Activated naive CD8-positive, alpha-beta T cell treated with anti-CD3 and anti-CD28 coated beads, Interleukin-2, amount 10 ng/mL, durations not matched to agents 7 days and 5 days (primary cell): ENCODE results near the gene COL13A1. TPM values are rescaled to one million over a fixed set of nuclear protein-coding genes. Genes with fewer than 3 reads are reported as not detected.

Source experiments
- ATAC-seq: fragments of 150-1000 bp; cut with Tn5 transposase; one replicate; pipeline ENCODE4 v1.10.0; 2021; ENCODE audit warnings: low read depth, moderate library complexity
- POLR2A ChIA-PET: fragments of 350-600 bp; sonication (Branson Sonifier 250); formaldehyde crosslinking; loops from one replicate; lab custom pipeline; 2021; ENCODE audit warnings: antibody characterized with exemption; lab: Charles Lee
- DNase-seq: peaks from one replicate; pipeline ENCODE4 v3.0.0; 2021
- H3K27ac Mint-ChIP-seq: one replicate; pipeline ENCODE4 v1.8.0; 2022; ENCODE audit warnings: mild to moderate bottlenecking, mixed read lengths
- H3K27me3 Mint-ChIP-seq: one replicate; pipeline ENCODE4 v1.8.0; 2022; ENCODE audit warnings: mild to moderate bottlenecking, moderate library complexity, mixed read lengths
- H3K36me3 Mint-ChIP-seq: one replicate; pipeline ENCODE4 v1.8.0; 2021; ENCODE audit warnings: mild to moderate bottlenecking, mixed read lengths
- H3K4me1 Mint-ChIP-seq: one replicate; pipeline ENCODE4 v1.8.0; 2021; ENCODE audit warnings: mixed read lengths
- H3K4me3 Mint-ChIP-seq: one replicate; pipeline ENCODE4 v1.8.0; 2022; ENCODE audit warnings: mild to moderate bottlenecking, moderate library complexity, mixed read lengths
- H3K9me3 Mint-ChIP-seq: one replicate; pipeline ENCODE4 v1.8.0; 2021; ENCODE audit warnings: mixed read lengths
- total RNA-seq, 2 experiments: library from RNA; stranded (reverse); gene quantifications; one replicate each; pipeline ENCODE4 v1.2.3, GENCODE V29; 2021

The COL13A1 gene
- total RNA-seq, 2 experiments from 2014 or later: not detected

- H3K9me3 Mint-ChIP-seq: peaks cover 8% of the 10 kb centered on the region
- H3K27me3 Mint-ChIP-seq: peaks cover 5% of the 10 kb centered on the region
- peaks cover 4% of the 10 kb centered on the region for H3K36me3 Mint-ChIP-seq
- POLR2A ChIA-PET: interaction anchor here (0.9 kb wide), 1 partner anchor 21 kb away, joined by 4 read pairs; no protein-coding TSS in a partner anchor
- peaks cover 20% of the 10 kb centered on the region for H3K4me1 Mint-ChIP-seq
- DNase-seq (no peak), ATAC-seq (peak; percentile 35)
- H3K4me3 Mint-ChIP-seq: peak overlapping the region; percentile 8
- H3K27ac Mint-ChIP-seq: peak overlapping the region; percentile 13
Observed at GRCh38 chr10:69817078-69817581, 15.4 kb downstream of the COL13A1 start.

- POLR2A ChIA-PET: no interaction called here
- Mint-ChIP-seq H3K4me3 (no peak overlapping the region), H3K9me3 (peaks cover 8% of the 10 kb centered on the region), H3K4me1 (peaks cover 20% of the 10 kb centered on the region), H3K36me3 (peaks cover 4% of the 10 kb centered on the region), H3K27ac (no peak overlapping the region), H3K27me3 (peaks cover 10% of the 10 kb centered on the region)
- ATAC-seq (no peak), DNase-seq (no peak)
Observed at GRCh38 chr10:69818676-69819239, 17.1 kb downstream of the COL13A1 start.

GRCh38 chr10:69819716-69820506 is 18.2 kb downstream of the COL13A1 start:
- ATAC-seq: no peak
- Mint-ChIP-seq H3K27ac (no peak overlapping the region), H3K36me3 (peaks cover 4% of the 10 kb centered on the region)

GRCh38 chr10:69820817-69821216 is 19.1 kb downstream of the COL13A1 start:
- Mint-ChIP-seq H3K27me3 (peaks cover 13% of the 10 kb centered on the region), H3K4me1 (peaks cover 20% of the 10 kb centered on the region), H3K36me3 (peaks cover 4% of the 10 kb centered on the region), H3K27ac (no peak overlapping the region), H3K4me3 (no peak overlapping the region), H3K9me3 (peaks cover 8% of the 10 kb centered on the region)
- no peak for ATAC-seq
- POLR2A ChIA-PET: no interaction called here
- DNase-seq: no peak

More at GRCh38 chr10:69819716-69820506, 18.2 kb downstream of the COL13A1 start:
- peaks cover 13% of the 10 kb centered on the region for H3K27me3 Mint-ChIP-seq
- POLR2A ChIA-PET: no interaction called here
- peaks cover 20% of the 10 kb centered on the region for H3K4me1 Mint-ChIP-seq
- no peak for DNase-seq
- H3K9me3 Mint-ChIP-seq: peaks cover 8% of the 10 kb centered on the region
- H3K4me3 Mint-ChIP-seq: no peak overlapping the region

GRCh38 chr10:69825604-69826003 is 23.9 kb downstream of the COL13A1 start:
- H3K9me3 Mint-ChIP-seq: no peaks in the 10 kb centered on the region
- H3K36me3 Mint-ChIP-seq: no peaks in the 10 kb centered on the region
- no peak overlapping the region for H3K4me3 Mint-ChIP-seq
- POLR2A ChIA-PET: no interaction called here
- no peak overlapping the region for H3K27ac Mint-ChIP-seq
- H3K27me3 Mint-ChIP-seq: peaks cover 36% of the 10 kb centered on the region
- DNase-seq (no peak), ATAC-seq (no peak)
- H3K4me1 Mint-ChIP-seq: peaks cover 6% of the 10 kb centered on the region

GRCh38 chr10:69826094-69826493 is 24.4 kb downstream of the COL13A1 start:
- Mint-ChIP-seq H3K4me3 (no peak overlapping the region), H3K9me3 (no peaks in the 10 kb centered on the region), H3K4me1 (peaks cover 6% of the 10 kb centered on the region), H3K27ac (no peak overlapping the region), H3K36me3 (no peaks in the 10 kb centered on the region), H3K27me3 (peaks cover 40% of the 10 kb centered on the region)
- POLR2A ChIA-PET: no interaction called here
- ATAC-seq: no peak
- DNase-seq: no peak

GRCh38 chr10:69826789-69827554 is 25.3 kb downstream of the COL13A1 start:
- Mint-ChIP-seq H3K4me3 (no peak overlapping the region), H3K9me3 (no peaks in the 10 kb centered on the region), H3K4me1 (peaks cover 6% of the 10 kb centered on the region), H3K27ac (no peak overlapping the region), H3K36me3 (no peaks in the 10 kb centered on the region), H3K27me3 (peaks cover 41% of the 10 kb centered on the region)
- no peak for DNase-seq
- no peak for ATAC-seq
- POLR2A ChIA-PET: no interaction called here

- Mint-ChIP-seq H3K9me3 (no peaks in the 10 kb centered on the region), H3K4me3 (no peak overlapping the region), H3K36me3 (no peaks in the 10 kb centered on the region), H3K4me1 (peaks cover 6% of the 10 kb centered on the region), H3K27ac (no peak overlapping the region), H3K27me3 (peaks cover 39% of the 10 kb centered on the region)
- POLR2A ChIA-PET: no interaction called here
- no peak for ATAC-seq
- DNase-seq: no peak
Observed at GRCh38 chr10:69828144-69828870, 26.6 kb downstream of the COL13A1 start.

GRCh38 chr10:69829775-69830174 is 28.1 kb downstream of the COL13A1 start:
- POLR2A ChIA-PET: no interaction called here
- ATAC-seq (no peak), DNase-seq (no peak)
- Mint-ChIP-seq H3K4me1 (peaks cover 8% of the 10 kb centered on the region), H3K27ac (no peak overlapping the region), H3K27me3 (peaks cover 34% of the 10 kb centered on the region), H3K4me3 (no peak overlapping the region), H3K36me3 (no peaks in the 10 kb centered on the region), H3K9me3 (no peaks in the 10 kb centered on the region)

- POLR2A ChIA-PET: no interaction called here
- no peak for DNase-seq
- Mint-ChIP-seq H3K36me3 (no peaks in the 10 kb centered on the region), H3K4me3 (no peak overlapping the region), H3K9me3 (no peaks in the 10 kb centered on the region), H3K27ac (no peak overlapping the region), H3K27me3 (peaks cover 34% of the 10 kb centered on the region), H3K4me1 (peaks cover 8% of the 10 kb centered on the region)
- ATAC-seq: no peak
Observed at GRCh38 chr10:69831231-69831855, 29.6 kb downstream of the COL13A1 start.

- POLR2A ChIA-PET: no interaction called here
- Mint-ChIP-seq H3K4me3 (no peak overlapping the region), H3K27ac (no peak overlapping the region), H3K36me3 (no peaks in the 10 kb centered on the region), H3K9me3 (no peaks in the 10 kb centered on the region), H3K27me3 (peaks cover 14% of the 10 kb centered on the region), H3K4me1 (peaks cover 1% of the 10 kb centered on the region)
- no peak for ATAC-seq
- DNase-seq: no peak
Observed at GRCh38 chr10:69835233-69835632, 33.5 kb downstream of the COL13A1 start.

- ATAC-seq (peak; percentile 18), DNase-seq (no peak)
- H3K27ac Mint-ChIP-seq: no peak overlapping the region
- no peak overlapping the region for H3K4me3 Mint-ChIP-seq
- POLR2A ChIA-PET: no interaction called here
- H3K27me3 Mint-ChIP-seq: peaks cover 10% of the 10 kb centered on the region
- H3K4me1 Mint-ChIP-seq: peaks cover 1% of the 10 kb centered on the region
- no peaks in the 10 kb centered on the region for H3K9me3 Mint-ChIP-seq
- H3K36me3 Mint-ChIP-seq: no peaks in the 10 kb centered on the region
Observed at GRCh38 chr10:69835875-69836730, 34.4 kb downstream of the COL13A1 start.
